H9 (cell line): ENCODE data around the gene STXBP1. TPM values are rescaled to one million over a fixed set of nuclear protein-coding genes. Genes with fewer than 3 reads are reported as not detected.

ENCODE experiments used
- DNase-seq: peaks from one replicate; pipeline ENCODE4 v3.0.0-alpha.2; 2017
- H2AFZ ChIP-seq: one replicate; pipeline ENCODE4 v1.6.1; 2013; ENCODE audit warnings: mild to moderate bottlenecking, low read length, control low read depth, moderate library complexity
- H2AK5ac ChIP-seq: 2 replicates; pipeline ENCODE4 v1.6.1; 2013; ENCODE audit warnings: low read length, control low read depth, mixed read lengths; ENCODE audit not compliant: insufficient read length
- H2BK120ac ChIP-seq: one replicate; pipeline ENCODE4 v1.6.1; 2013; ENCODE audit warnings: low read depth, mild to moderate bottlenecking, low read length, control low read depth, inconsistent platforms; ENCODE audit not compliant: poor library complexity, severe bottlenecking
- H2BK12ac ChIP-seq: 2 replicates; pipeline ENCODE4 v1.6.1; 2013; ENCODE audit warnings: low read length, control low read depth, mixed read lengths, low read depth; ENCODE audit not compliant: insufficient read length
- H2BK15ac ChIP-seq: 2 replicates; pipeline ENCODE4 v1.6.1; 2013; ENCODE audit warnings: low read depth, low read length, control low read depth
- H2BK20ac ChIP-seq: one replicate; pipeline ENCODE4 v1.6.1; 2013; ENCODE audit warnings: low read depth, mild to moderate bottlenecking, low read length, control low read depth, inconsistent platforms; ENCODE audit not compliant: poor library complexity, severe bottlenecking
- H2BK5ac ChIP-seq: 2 replicates; pipeline ENCODE4 v1.6.1; 2013; ENCODE audit warnings: low read length, control low read depth, mixed read lengths; ENCODE audit not compliant: insufficient read length
- H3K14ac ChIP-seq: 2 replicates; pipeline ENCODE4 v1.6.1; 2013; ENCODE audit warnings: low read length, control low read depth; ENCODE audit not compliant: insufficient read depth
- H3K18ac ChIP-seq: 2 replicates; pipeline ENCODE4 v1.6.1; 2013; ENCODE audit warnings: low read depth, mild to moderate bottlenecking, mixed read lengths, low read length, control low read depth; ENCODE audit not compliant: insufficient read length
- H3K23ac ChIP-seq: 2 replicates; pipeline ENCODE4 v1.6.1; 2013; ENCODE audit warnings: low read length, control low read depth, mixed read lengths, low read depth; ENCODE audit not compliant: insufficient read length
- H3K23me2 ChIP-seq: 2 replicates; pipeline ENCODE4 v1.6.1; 2013; ENCODE audit warnings: low read depth, mild to moderate bottlenecking, mixed read lengths, low read length, control low read depth; ENCODE audit not compliant: insufficient read length, poor library complexity, severe bottlenecking
- H3K27ac ChIP-seq: 2 replicates; pipeline ENCODE4 v1.5.1; 2013; ENCODE audit warnings: low read length, control low read depth, mixed read lengths, low read depth; ENCODE audit not compliant: insufficient read length
- H3K27me3 ChIP-seq: 2 replicates; pipeline ENCODE4 v1.6.1; 2013; ENCODE audit warnings: low read length, control low read depth, inconsistent platforms; ENCODE audit not compliant: insufficient read depth
- H3K4ac ChIP-seq: 2 replicates; pipeline ENCODE4 v1.6.1; 2013; ENCODE audit warnings: low read depth, mild to moderate bottlenecking, control low read depth, inconsistent platforms, low read length, moderate library complexity
- H3K4me1 ChIP-seq: 2 replicates; pipeline ENCODE4 v1.6.1; 2013; ENCODE audit warnings: low read length, control low read depth, inconsistent platforms; ENCODE audit not compliant: insufficient read depth
- H3K4me2 ChIP-seq: 2 replicates; pipeline ENCODE4 v1.6.1; 2013; ENCODE audit warnings: low read length, control low read depth, mixed read lengths; ENCODE audit not compliant: insufficient read length, insufficient read depth
- H3K56ac ChIP-seq: 2 replicates; pipeline ENCODE4 v1.6.1; 2013; ENCODE audit warnings: low read depth, mild to moderate bottlenecking, mixed read lengths, low read length, control low read depth; ENCODE audit not compliant: insufficient read length
- H3K79me1 ChIP-seq: 2 replicates; pipeline ENCODE4 v1.6.1; 2013; ENCODE audit warnings: low read depth, mild to moderate bottlenecking, moderate library complexity, low read length, control low read depth, inconsistent platforms; ENCODE audit not compliant: insufficient read depth, poor library complexity, severe bottlenecking
- H3K79me2 ChIP-seq: 2 replicates; pipeline ENCODE4 v1.6.1; 2013; ENCODE audit warnings: low read length, control low read depth, inconsistent platforms; ENCODE audit not compliant: insufficient read depth
- H3K9ac ChIP-seq: 2 replicates; pipeline ENCODE4 v1.6.1; 2013; ENCODE audit warnings: low read length, control low read depth, mixed read lengths; ENCODE audit not compliant: insufficient read length; ENCODE audit errors: extremely low read depth
- H3K9me3 ChIP-seq: one replicate; pipeline ENCODE4 v1.6.1; 2013; ENCODE audit warnings: low read depth, low read length, inconsistent platforms; ENCODE audit not compliant: control insufficient read depth
- H3T11ph ChIP-seq: one replicate; pipeline ENCODE4 v1.6.1; 2013; ENCODE audit warnings: mild to moderate bottlenecking, low read length, control low read depth, inconsistent platforms
- H4K20me1 ChIP-seq: one replicate; pipeline ENCODE4 v1.6.1; 2013; ENCODE audit not compliant: control insufficient read depth, insufficient read length, insufficient read depth
- H4K5ac ChIP-seq: 2 replicates; pipeline ENCODE4 v1.6.1; 2013; ENCODE audit warnings: low read depth, mild to moderate bottlenecking, mixed read lengths, low read length, control low read depth; ENCODE audit not compliant: insufficient read length
- H4K8ac ChIP-seq: replicated peaks from 2 replicates; pipeline ENCODE4 v1.6.1; 2013; ENCODE audit warnings: low read length, control low read depth, mixed read lengths, low read depth; ENCODE audit not compliant: insufficient read length
- H4K91ac ChIP-seq: 2 replicates; pipeline ENCODE4 v1.6.1; 2013; ENCODE audit warnings: low read depth, mild to moderate bottlenecking, moderate library complexity, mixed read lengths, low read length, control low read depth; ENCODE audit not compliant: insufficient read length
- H3K27ac Mint-ChIP-seq, 3 experiments: 2 replicates in 2 of 3; 3 replicates in 1 of 3; pipeline ENCODE4 v1.8.0; 2020 to 2021; ENCODE audit warnings: mixed read lengths in 3 of 3, mild to moderate bottlenecking in 1 of 3, moderate library complexity in 1 of 3
- H3K27me3 Mint-ChIP-seq: 2 replicates; pipeline ENCODE4 v1.8.0; 2021; ENCODE audit warnings: low read depth, mild to moderate bottlenecking, moderate library complexity, mixed read lengths
- H3K36me3 Mint-ChIP-seq, 3 experiments: 2 replicates in 2 of 3; 3 replicates in 1 of 3; pipeline ENCODE4 v1.8.0; 2020 to 2021; ENCODE audit warnings: low read depth in 3 of 3, mixed read lengths in 3 of 3; ENCODE audit not compliant: insufficient read depth in 1 of 3
- H3K4me1 Mint-ChIP-seq, 2 experiments: 2 replicates each; pipeline ENCODE4 v1.8.0; 2020; ENCODE audit warnings: mixed read lengths in 2 of 2
- H3K4me3 Mint-ChIP-seq, 2 experiments: 2 replicates in 1 of 2; 3 replicates in 1 of 2; pipeline ENCODE4 v1.8.0; 2020 to 2021; ENCODE audit warnings: mild to moderate bottlenecking in 2 of 2, mixed read lengths in 2 of 2, moderate library complexity in 1 of 2
- H3K9me3 Mint-ChIP-seq, 2 experiments: 2 replicates in 1 of 2; 3 replicates in 1 of 2; pipeline ENCODE4 v1.8.0; 2020; ENCODE audit warnings: mild to moderate bottlenecking in 2 of 2, mixed read lengths in 2 of 2, moderate library complexity in 1 of 2
- WGBS: extraction: QIAGEN DNeasy Blood & Tissue Kit; methylation state at CpG from one replicate; pipeline ENCODE4 v1.1.7; 2013; ENCODE audit warnings: missing lambda C conversion rate, low lambda C conversion rate, mixed read lengths; ENCODE audit not compliant: insufficient read length; ENCODE audit errors: extremely low coverage; 5-methylcytosine and 5-hydroxymethylcytosine counted together
- total RNA-seq: library from RNA; stranded (reverse); gene quantifications from 2 replicates; pipeline ENCODE4 v1.2.1, GENCODE V29; 2021
- TF ChIP-seq, protein P1 (sequence below): fragments of 200-600 bp; sonication (generic); conservative IDR thresholded peaks from 3 replicates; pipeline ENCODE4 v1.8.0; 2021; ENCODE audit warnings: antibody characterized with exemption, mild to moderate bottlenecking

STXBP1 gene
- total RNA-seq, 1 experiment from 2014 or later: 22.3 TPM

DNA sequence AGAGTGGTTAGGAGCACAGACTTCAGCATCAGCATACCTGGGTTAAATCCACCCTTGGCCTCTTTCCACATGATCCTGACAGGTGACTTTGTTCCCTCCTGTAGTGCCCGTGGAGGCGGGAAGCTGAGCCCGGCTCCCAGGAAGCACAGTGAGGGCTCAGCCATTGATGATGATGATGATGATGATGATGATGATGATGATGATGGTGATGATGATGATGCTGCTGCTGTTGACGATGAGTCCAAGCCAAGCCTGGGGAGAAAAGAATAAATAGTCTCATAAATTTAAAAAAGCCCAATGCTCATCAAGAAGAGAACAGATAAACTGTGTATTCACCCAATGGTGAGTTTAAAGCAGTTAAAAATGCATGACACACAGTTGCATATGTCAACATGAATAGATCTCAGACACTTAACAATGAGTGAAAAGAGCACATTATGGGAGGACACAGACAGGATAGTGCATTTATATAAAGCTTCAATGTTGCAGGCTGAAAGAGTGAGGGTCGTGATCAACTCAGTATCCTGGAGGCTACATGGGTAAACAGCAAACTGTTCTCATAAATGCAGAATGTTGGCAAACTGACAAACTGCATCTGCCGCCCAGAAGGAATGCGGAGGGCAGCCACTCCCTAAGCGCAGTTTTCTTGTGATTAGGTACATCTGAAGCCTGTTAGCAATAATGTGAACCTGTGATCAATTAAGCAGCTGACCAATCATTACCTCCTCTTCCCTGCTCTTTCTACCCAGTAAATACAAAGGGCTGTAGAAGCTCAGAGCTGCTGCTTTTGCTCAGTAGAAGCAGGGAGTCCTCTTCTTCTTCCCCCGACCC is 83.0 kb downstream of the STXBP1 start:
- peaks cover 8 to 10% (median 10%) of the 10 kb centered on the region in 3 experiments; a peak in 6 of 7 replicates for H3K36me3 Mint-ChIP-seq
- Histone ChIP-seq H3K27me3 (no peaks in the 10 kb centered on the region), H2AFZ (no peak overlapping the region), H2BK12ac (no peak overlapping the region), H2BK120ac (no peak overlapping the region), H2BK15ac (no peak overlapping the region), H3K23ac (no peak overlapping the region), H3K9ac (no peak overlapping the region), H3K18ac (no peak overlapping the region), H4K8ac (no peak overlapping the region), H3K56ac (no peak overlapping the region), H2BK5ac (no peak overlapping the region), H3K79me1 (no peaks in the 10 kb centered on the region), H3K14ac (no peak overlapping the region), H4K91ac (no peak overlapping the region), H4K5ac (no peak overlapping the region), H3K9me3 (no peaks in the 10 kb centered on the region), H3K27ac (no peak overlapping the region), H3K23me2 (peaks cover 4% of the 10 kb centered on the region), H3K4ac (no peak overlapping the region), H3K79me2 (no peaks in the 10 kb centered on the region), H3K4me1 (no peaks in the 10 kb centered on the region), H3K4me2 (no peak overlapping the region), H3T11ph (no peak overlapping the region), H2BK20ac (no peak overlapping the region), H2AK5ac (no peak overlapping the region), H4K20me1 (no peaks in the 10 kb centered on the region)
- H3K27ac Mint-ChIP-seq: no peak overlapping the region
- TF ChIP-seq, protein P1, sequence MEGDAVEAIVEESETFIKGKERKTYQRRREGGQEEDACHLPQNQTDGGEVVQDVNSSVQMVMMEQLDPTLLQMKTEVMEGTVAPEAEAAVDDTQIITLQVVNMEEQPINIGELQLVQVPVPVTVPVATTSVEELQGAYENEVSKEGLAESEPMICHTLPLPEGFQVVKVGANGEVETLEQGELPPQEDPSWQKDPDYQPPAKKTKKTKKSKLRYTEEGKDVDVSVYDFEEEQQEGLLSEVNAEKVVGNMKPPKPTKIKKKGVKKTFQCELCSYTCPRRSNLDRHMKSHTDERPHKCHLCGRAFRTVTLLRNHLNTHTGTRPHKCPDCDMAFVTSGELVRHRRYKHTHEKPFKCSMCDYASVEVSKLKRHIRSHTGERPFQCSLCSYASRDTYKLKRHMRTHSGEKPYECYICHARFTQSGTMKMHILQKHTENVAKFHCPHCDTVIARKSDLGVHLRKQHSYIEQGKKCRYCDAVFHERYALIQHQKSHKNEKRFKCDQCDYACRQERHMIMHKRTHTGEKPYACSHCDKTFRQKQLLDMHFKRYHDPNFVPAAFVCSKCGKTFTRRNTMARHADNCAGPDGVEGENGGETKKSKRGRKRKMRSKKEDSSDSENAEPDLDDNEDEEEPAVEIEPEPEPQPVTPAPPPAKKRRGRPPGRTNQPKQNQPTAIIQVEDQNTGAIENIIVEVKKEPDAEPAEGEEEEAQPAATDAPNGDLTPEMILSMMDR: no peak
- no CpG with 5 or more reads among the region's 9 CpGs for WGBS
- H3K9me3 Mint-ChIP-seq: no peaks in the 10 kb centered on the region
- H3K4me3 Mint-ChIP-seq: no peak overlapping the region
- peaks cover 4% of the 10 kb centered on the region; the same call in 1 of the 2 replicates for H3K27me3 Mint-ChIP-seq
- H3K4me1 Mint-ChIP-seq: peaks cover 2 to 4% of the 10 kb centered on the region in 2 experiments
- DNase-seq: no peak
